Measurements from ENCODE around the gene ATP6V0C. TPM values are rescaled to one million over a fixed set of nuclear protein-coding genes. Genes with fewer than 3 reads are reported as not detected.

The ATP6V0C gene
- polyA plus RNA-seq, 1 donor from 2014 or later = 100 TPM

- peaks cover 52% of the 10 kb centered on the region for H3K79me2 ChIP-seq (replicated peaks; ENCODE audit: insufficient read depth, low read length)
- no peak overlapping the region for H3K27ac ChIP-seq (ENCODE audit: low read length)
- no peaks in the 10 kb centered on the region for H3F3A ChIP-seq (ENCODE audit: insufficient read depth, low read length, poor library complexity, severe bottlenecking)
- no peaks in the 10 kb centered on the region for H3K9me3 ChIP-seq (ENCODE audit: low read length)
- no peaks in the 10 kb centered on the region for H3K36me3 ChIP-seq (ENCODE audit: insufficient read depth, low read length)
- TF ChIP-seq MXI1 (conservative IDR thresholded peaks at IDR 0.05; ENCODE audit: poor library complexity, severe bottlenecking) (no peak), SMC3 (conservative IDR thresholded peaks at IDR 0.05; ENCODE audit: poor library complexity) (no peak), EP300 (conservative IDR thresholded peaks at IDR 0.05; ENCODE audit: poor library complexity, severe bottlenecking) (no peak), POLR2AphosphoS5 (IDR thresholded peaks at IDR 0.05) (no peak), REST (IDR thresholded peaks at IDR 0.05; ENCODE audit: borderline replicate concordance) (no peak), EZH2 (IDR thresholded peaks at IDR 0.05; ENCODE audit: borderline replicate concordance, insufficient read depth, low read length, poor library complexity, severe bottlenecking) (no peak), TAF1 (IDR thresholded peaks at IDR 0.05; ENCODE audit: low read depth) (no peak), CTCF (IDR thresholded peaks at IDR 0.05; ENCODE audit: poor library complexity, severe bottlenecking) (no peak), RAD21 (conservative IDR thresholded peaks at IDR 0.05) (no peak)
- H3K27me3 ChIP-seq (ENCODE audit: insufficient read depth, low read depth, low read length) = no peaks in the 10 kb centered on the region
- no peak overlapping the region for H2AFZ ChIP-seq (ENCODE audit: low read depth, low read length)
- H3K4me2 ChIP-seq (ENCODE audit: low read length) = no peak overlapping the region
- no peak overlapping the region for H3K4me3 ChIP-seq (ENCODE audit: low read length)
- H3K9ac ChIP-seq (ENCODE audit: low read length) = no peak overlapping the region
- H4K20me1 ChIP-seq (ENCODE audit: insufficient read depth) = peaks cover 39% of the 10 kb centered on the region
- no peaks in the 10 kb centered on the region for H3K9me2 ChIP-seq (ENCODE audit: insufficient read depth, low read length)
Measured at GRCh38 chr16:2518823-2519710, 5.3 kb downstream of the ATP6V0C start.

- no peaks in the 10 kb centered on the region for H3K36me3 ChIP-seq (ENCODE audit: insufficient read depth, low read length)
- H3K9ac ChIP-seq (ENCODE audit: low read length) = no peak overlapping the region
- peaks cover 48% of the 10 kb centered on the region for H3K79me2 ChIP-seq (replicated peaks; ENCODE audit: insufficient read depth, low read length)
- H3K27me3 ChIP-seq (ENCODE audit: insufficient read depth, low read depth, low read length) = no peaks in the 10 kb centered on the region
- H3F3A ChIP-seq (ENCODE audit: insufficient read depth, low read length, poor library complexity, severe bottlenecking) = no peaks in the 10 kb centered on the region
- H4K20me1 ChIP-seq (ENCODE audit: insufficient read depth) = peaks cover 39% of the 10 kb centered on the region
- no peak overlapping the region for H3K27ac ChIP-seq (ENCODE audit: low read length)
- TF ChIP-seq POLR2AphosphoS5 (IDR thresholded peaks at IDR 0.05) (no peak), EZH2 (IDR thresholded peaks at IDR 0.05; ENCODE audit: borderline replicate concordance, insufficient read depth, low read length, poor library complexity, severe bottlenecking) (no peak), CTCF (IDR thresholded peaks at IDR 0.05; ENCODE audit: poor library complexity, severe bottlenecking) (no peak), SMC3 (conservative IDR thresholded peaks at IDR 0.05; ENCODE audit: poor library complexity) (no peak), EP300 (conservative IDR thresholded peaks at IDR 0.05; ENCODE audit: poor library complexity, severe bottlenecking) (no peak), REST (IDR thresholded peaks at IDR 0.05; ENCODE audit: borderline replicate concordance) (no peak)
- no peaks in the 10 kb centered on the region for H3K9me2 ChIP-seq (ENCODE audit: insufficient read depth, low read length)
- no peak overlapping the region for H3K4me2 ChIP-seq (ENCODE audit: low read length)
- peak overlapping the region; percentile 73 for H3K4me3 ChIP-seq (ENCODE audit: low read length)
- H2AFZ ChIP-seq (ENCODE audit: low read depth, low read length) = no peak overlapping the region
- H3K9me3 ChIP-seq (ENCODE audit: low read length) = no peaks in the 10 kb centered on the region
Measured at GRCh38 chr16:2519711-2520080, 5.9 kb downstream of the ATP6V0C start.

All from neural cell (in vitro differentiated cells).